ENCODE measurements around the gene PLXDC1. TPM values are rescaled to one million over a fixed set of nuclear protein-coding genes. Genes with fewer than 3 reads are reported as not detected.

The PLXDC1 gene
- total and polyA plus RNA-seq, 2 of the 8 experiments (the other 6 are each of a cell fraction or from before 2014, with no cell fraction given): 4.1 to 14.6 TPM

- Histone ChIP-seq H3K18ac (ENCODE audit: extremely low read depth, low read length) (no peak overlapping the region), H3K79me1 (ENCODE audit: low read depth, low read length) (no peaks in the 10 kb centered on the region), H4K20me1 (replicated peaks in 1 of 2; ENCODE audit: control insufficient read depth in 1 of 2, insufficient read depth in 2 of 2, low read length in 2 of 2) (no peaks in the 10 kb centered on the region), H2BK5ac (ENCODE audit: low read depth, low read length) (no peak overlapping the region), H3K4me1 (replicated peaks in 1 of 4; ENCODE audit: control insufficient read depth in 3 of 4, insufficient read depth in 4 of 4, low read length in 3 of 4) (no peaks in the 10 kb centered on the region), H3K4ac (replicated peaks; ENCODE audit: insufficient read length, low read depth, low read length) (no peak overlapping the region), H3K4me3 (ENCODE audit: extremely low read depth in 1 of 4, insufficient read depth in 2 of 4, low read depth in 3 of 4, low read length in 4 of 4) (no peak overlapping the region), H4K8ac (ENCODE audit: extremely low read depth, insufficient read depth, low read length) (no peak overlapping the region), H4K91ac (replicated peaks; ENCODE audit: insufficient read length, low read length) (no peak overlapping the region), H3K56ac (replicated peaks; ENCODE audit: insufficient read length, low read depth, low read length) (no peak overlapping the region), H2AK5ac (ENCODE audit: low read depth, low read length) (no peak overlapping the region), H3K23me2 (ENCODE audit: low read depth, low read length) (no peaks in the 10 kb centered on the region), H3K27ac (ENCODE audit: low read depth, low read length) (no peak overlapping the region), H3K36me3 (ENCODE audit: control insufficient read depth in 2 of 4, insufficient read depth in 4 of 4, low read length in 3 of 4) (no peaks in the 10 kb centered on the region), H3K23ac (ENCODE audit: insufficient read length) (no peak overlapping the region), H3K9ac (replicated peaks in 1 of 4; ENCODE audit: extremely low read depth in 1 of 4, low read depth in 3 of 4, low read length in 3 of 4) (no peak overlapping the region), H4K5ac (ENCODE audit: insufficient read length, low read depth, low read length) (no peak overlapping the region), H2BK20ac (ENCODE audit: low read length) (no peak overlapping the region), H3K79me2 (ENCODE audit: control insufficient read depth in 1 of 2, insufficient read depth in 2 of 2, low read length in 2 of 2) (no peaks in the 10 kb centered on the region), H2BK120ac (replicated peaks; ENCODE audit: low read depth, low read length) (no peak overlapping the region), H3K4me2 (ENCODE audit: insufficient read depth in 1 of 2, low read depth in 2 of 2, low read length in 2 of 2) (no peak overlapping the region), H3K9me3 (ENCODE audit: insufficient read depth in 2 of 2, low read depth in 1 of 2, low read length in 1 of 2) (no peaks in the 10 kb centered on the region), H2BK15ac (ENCODE audit: low read length) (no peak overlapping the region), H3K27me3 (replicated peaks in 1 of 4; ENCODE audit: control insufficient read depth in 3 of 4, extremely low read depth in 1 of 4, insufficient read depth in 3 of 4, low read length in 3 of 4) (no peaks in the 10 kb centered on the region), H2AFZ (ENCODE audit: low read length) (no peak overlapping the region), H3K14ac (ENCODE audit: insufficient read length) (no peak overlapping the region), H2BK12ac (ENCODE audit: low read depth, low read length) (no peak overlapping the region)
- CTCF ChIA-PET (ENCODE audit: partially characterized antibody): interaction anchor here (0.9 kb wide), 1 partner anchor 108 kb away, joined by 4 read pairs; no protein-coding TSS in a partner anchor
- WGBS, 2 experiments (ENCODE audit: extremely low coverage in 1 of 2, insufficient coverage in 1 of 2, insufficient read length in 1 of 2, insufficient replicate concordance in 2 of 2, low coverage in 1 of 2, low lambda C conversion rate in 2 of 2, missing lambda C conversion rate in 1 of 2): 93% methylated on average over 5 of the region's 5 CpGs; no CpG with 5 or more reads in 1 of the 2 experiments
- POLR2A ChIA-PET (ENCODE audit: partially characterized antibody): no interaction called here
- DNase-seq (ENCODE audit: low read depth in 1 of 2, low spot score in 2 of 2) (no peak), FAIRE-seq (no peak)
- TF ChIP-seq SIX5 (IDR thresholded peaks at IDR 0.05; ENCODE audit: low read depth, low read length): no peak
- TF ChIP-seq USF2 (IDR thresholded peaks at IDR 0.05; ENCODE audit: low read length): no peak
- TF ChIP-seq HDAC6 (IDR thresholded peaks at IDR 0.05; ENCODE audit: low read depth, low read length): no peak
- no peak for TF ChIP-seq SP1 (IDR thresholded peaks at IDR 0.05; ENCODE audit: low read depth, low read length)
- no peak for TF ChIP-seq FOSL1 (IDR thresholded peaks at IDR 0.05; ENCODE audit: insufficient read depth, low read depth, low read length)
- no peak for TF ChIP-seq POLR2A (IDR thresholded peaks at IDR 0.05; ENCODE audit: control extremely low read depth in 1 of 2, low read depth in 2 of 2, low read length in 2 of 2)
These were observed 10.1 kb downstream of the PLXDC1 start for GRCh38 chr17:39141294-39141693.

Measured in H1 (cell line).